CD14-positive monocyte (primary cell): ENCODE measurements around the gene ASRGL1. TPM values are rescaled to one million over a fixed set of nuclear protein-coding genes. Genes with fewer than 3 reads are reported as not detected.

ENCODE experiments used
- DNase-seq, 3 donors: peaks; one replicate each; pipeline ENCODE4 v3.0.0-alpha.2; 2011 to 2022
- H2AFZ ChIP-seq: 2 replicates; pipeline ENCODE4 v1.6.0; 2012; ENCODE audit warnings: mild to moderate bottlenecking, low read depth, low read length, inconsistent platforms; ENCODE audit not compliant: insufficient read depth, poor library complexity, severe bottlenecking
- H3K27ac ChIP-seq, 2 donors: 1 replicate in 1 of 2; 2 replicates in 1 of 2; pipeline ENCODE4 v1.5.1; 2012 to 2013; ENCODE audit warnings: low read length in 2 of 2, control low read depth in 1 of 2, inconsistent platforms in 1 of 2, low read depth in 1 of 2, mild to moderate bottlenecking in 1 of 2
- H3K27me3 ChIP-seq, 2 donors: one replicate each; pipeline versions ENCODE4 v1.6.0 to v1.6.1; 2011 to 2013; ENCODE audit warnings: low read length in 2 of 2; ENCODE audit not compliant: control insufficient read depth in 2 of 2, insufficient read depth in 2 of 2
- H3K36me3 ChIP-seq, 2 donors: replicated peaks in 1 of 2; 1 replicate in 1 of 2; 2 replicates in 1 of 2; pipeline versions ENCODE4 v1.5.1 to v1.6.1; 2012 to 2013; ENCODE audit warnings: low read length in 2 of 2, control low read depth in 1 of 2, inconsistent platforms in 1 of 2, mild to moderate bottlenecking in 1 of 2; ENCODE audit not compliant: insufficient read depth in 2 of 2, control insufficient read depth in 1 of 2
- H3K4me1 ChIP-seq, 2 donors: 1 replicate in 1 of 2; 2 replicates in 1 of 2; pipeline versions ENCODE4 v1.5.1 to v1.6.1; 2012 to 2013; ENCODE audit warnings: low read length in 2 of 2, control low read depth in 1 of 2, inconsistent platforms in 1 of 2, mild to moderate bottlenecking in 1 of 2, moderate library complexity in 1 of 2; ENCODE audit not compliant: insufficient read depth in 2 of 2, control insufficient read depth in 1 of 2
- H3K4me2 ChIP-seq: replicated peaks from 2 replicates; pipeline ENCODE3; 2012; ENCODE audit warnings: low read length, moderate library complexity, mild to moderate bottlenecking; ENCODE audit not compliant: poor library complexity, severe bottlenecking; ENCODE audit errors: extremely low read depth
- H3K4me3 ChIP-seq, 3 experiments: fragments of 200-600 bp in 1 of 3; sonication (generic) in 1 of 3; replicated peaks in 1 of 3; 1 replicate in 2 of 3; 2 replicates in 1 of 3; pipeline ENCODE4 v1.5.1; 2011 to 2013; ENCODE audit warnings: low read length in 3 of 3, mild to moderate bottlenecking in 3 of 3, control low read depth in 2 of 3, low read depth in 2 of 3, inconsistent platforms in 1 of 3, moderate library complexity in 1 of 3
- H3K79me2 ChIP-seq: 2 replicates; pipeline ENCODE4 v1.6.0; 2012; ENCODE audit warnings: mild to moderate bottlenecking, control low read depth, inconsistent platforms, low read length, moderate library complexity; ENCODE audit not compliant: insufficient read depth
- H3K9ac ChIP-seq: 2 replicates; pipeline ENCODE4 v1.6.0; 2017; ENCODE audit warnings: low read length, mild to moderate bottlenecking; ENCODE audit not compliant: insufficient read depth, poor library complexity, severe bottlenecking
- H3K9me3 ChIP-seq, 2 donors: replicated peaks in 1 of 2; 1 replicate in 1 of 2; 2 replicates in 1 of 2; pipeline versions ENCODE4 v1.5.1 to v1.6.1; 2012 to 2013; ENCODE audit warnings: low read length in 2 of 2, control low read depth in 1 of 2; ENCODE audit not compliant: control insufficient read depth in 1 of 2, insufficient read depth in 1 of 2
- H4K20me1 ChIP-seq: 2 replicates; pipeline ENCODE4 v1.6.0; 2012; ENCODE audit warnings: mild to moderate bottlenecking, low read length, control low read depth, moderate library complexity; ENCODE audit not compliant: insufficient read depth
- H3K27ac Mint-ChIP-seq, 7 donors: one replicate each; pipeline ENCODE4 v1.8.0; 2020; ENCODE audit warnings: mild to moderate bottlenecking in 7 of 7, mixed read lengths in 7 of 7, moderate library complexity in 6 of 7, inconsistent platforms in 2 of 7
- H3K27me3 Mint-ChIP-seq, 3 donors: one replicate each; pipeline ENCODE4 v1.8.0; 2021 to 2022; ENCODE audit warnings: low read depth in 3 of 3, mild to moderate bottlenecking in 3 of 3, mixed read lengths in 3 of 3, moderate library complexity in 3 of 3, inconsistent platforms in 1 of 3
- H3K36me3 Mint-ChIP-seq, 2 donors: one replicate each; pipeline ENCODE4 v1.8.0; 2020; ENCODE audit warnings: mixed read lengths in 2 of 2, inconsistent platforms in 1 of 2, mild to moderate bottlenecking in 1 of 2
- H3K4me1 Mint-ChIP-seq: one replicate; pipeline ENCODE4 v1.8.0; 2020; ENCODE audit warnings: mild to moderate bottlenecking, mixed read lengths
- H3K4me3 Mint-ChIP-seq, 2 donors: one replicate each; pipeline ENCODE4 v1.8.0; 2020; ENCODE audit warnings: mild to moderate bottlenecking in 2 of 2, mixed read lengths in 2 of 2, moderate library complexity in 1 of 2
- H3K9me3 Mint-ChIP-seq, 7 donors: one replicate each; pipeline ENCODE4 v1.8.0; 2020 to 2022; ENCODE audit warnings: mixed read lengths in 7 of 7, mild to moderate bottlenecking in 6 of 7, moderate library complexity in 6 of 7, inconsistent platforms in 2 of 7
- CTCF ChIP-seq: fragments of 200-600 bp; IDR thresholded peaks from one replicate; pipeline ENCODE4 v1.8.0; 2022; ENCODE audit warnings: antibody characterized with exemption, mild to moderate bottlenecking
- WGBS: methylation state at CpG from one replicate; pipeline ENCODE4 v1.1.5; 2013; ENCODE audit warnings: missing lambda C conversion rate; ENCODE audit not compliant: insufficient coverage; 5-methylcytosine and 5-hydroxymethylcytosine counted together
- intact Hi-C, 2 donors: fragments of 100-400 bp; cut with micrococcal nuclease; formaldehyde crosslinking; loops; one replicate each; pipeline versions ENCODE4 v1.15.0 to v1.15.1; 2023
- polyA plus RNA-seq, 3 donors: library from polyadenylated mRNA; depleted of rRNA in 1 of 3; unstranded in 2 of 3; stranded (reverse) in 1 of 3; fragments of 300-500 nt in 2 of 3; fragments of >200 nt in 1 of 3; fragmentation: Illumina TruSeq in 2 of 3; gene quantifications; 1 replicate in 2 of 3; 2 replicates in 1 of 3; pipeline ENCODE4 v1.2.3, GENCODE V29; 2012 to 2021

The ASRGL1 gene
- polyA plus RNA-seq, 3 donors = 22.3 to 57.8 (median 50.6) TPM

DNA sequence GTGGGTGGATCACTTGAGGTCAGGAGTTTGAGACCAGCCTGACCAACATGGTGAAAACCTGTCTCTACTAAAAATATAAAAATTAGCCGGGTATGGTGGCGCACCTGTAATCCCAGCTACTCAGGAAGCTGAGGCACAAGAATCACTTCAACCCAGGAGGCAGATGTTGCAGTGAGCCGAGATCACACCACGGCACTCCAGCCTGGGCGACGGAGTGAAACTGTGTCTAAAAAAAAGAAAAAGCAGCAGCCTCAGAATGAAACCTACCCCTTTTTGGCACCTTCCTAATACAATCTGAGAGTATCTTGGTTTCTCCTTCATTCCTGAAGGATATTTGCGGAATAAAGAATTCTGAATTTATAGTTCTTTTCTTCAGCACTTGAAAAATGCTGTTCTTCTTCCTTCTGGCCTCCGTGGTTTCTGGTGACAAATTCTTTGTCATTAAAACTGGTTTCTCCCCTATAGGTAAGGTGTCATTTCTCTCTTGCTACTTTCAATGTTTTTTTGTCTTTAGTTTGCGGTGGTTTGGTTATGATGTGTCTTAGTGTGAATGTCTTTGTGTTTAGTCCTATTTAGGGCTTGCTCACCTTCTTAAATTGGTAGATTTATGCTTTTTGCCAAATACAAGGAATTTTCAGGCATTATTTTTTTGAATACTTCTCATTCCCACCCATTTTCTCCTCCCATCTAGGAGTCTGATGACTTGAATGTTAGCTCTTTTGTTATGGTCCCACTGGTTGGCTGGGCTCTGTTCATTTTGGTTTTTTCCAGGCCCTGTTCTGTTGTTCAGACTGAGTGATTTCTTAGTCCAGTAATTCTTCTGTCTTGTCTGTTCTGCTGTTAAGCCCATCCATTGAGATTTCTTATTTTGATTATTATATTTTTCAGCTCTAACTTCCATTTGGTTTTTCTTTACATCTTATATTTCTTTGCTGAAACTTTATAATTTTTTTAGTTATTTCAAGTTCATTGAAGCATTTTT, 15.4 kb downstream of the ASRGL1 start:
- no peak for TF ChIP-seq CTCF
- Mint-ChIP-seq H3K27me3 (peaks cover 0 to 2% (median 0%) of the 10 kb centered on the region in 3 donors), H3K9me3 (no peaks in the 10 kb centered on the region), H3K27ac (peak overlapping the region in 5 of 7 donors; percentile 1 to 60 (median 46)), H3K36me3 (peaks cover 27 to 53% of the 10 kb centered on the region in 2 donors), H3K4me3 (no peak overlapping the region), H3K4me1 (peaks cover 10% of the 10 kb centered on the region)
- Histone ChIP-seq H3K27ac (no peak overlapping the region), H3K36me3 (peaks cover 24 to 48% of the 10 kb centered on the region in 2 donors), H3K4me3 (no peak overlapping the region), H2AFZ (no peak overlapping the region), H4K20me1 (no peaks in the 10 kb centered on the region), H3K4me2 (no peak overlapping the region), H3K9me3 (no peaks in the 10 kb centered on the region), H3K79me2 (peaks cover 73% of the 10 kb centered on the region), H3K9ac (no peak overlapping the region), H3K4me1 (no peaks in the 10 kb centered on the region), H3K27me3 (no peaks in the 10 kb centered on the region)
- 86% methylated on average over 2 of the region's 9 CpGs for WGBS
- intact Hi-C loops = no loop called here
- no peak for DNase-seq

DNA sequence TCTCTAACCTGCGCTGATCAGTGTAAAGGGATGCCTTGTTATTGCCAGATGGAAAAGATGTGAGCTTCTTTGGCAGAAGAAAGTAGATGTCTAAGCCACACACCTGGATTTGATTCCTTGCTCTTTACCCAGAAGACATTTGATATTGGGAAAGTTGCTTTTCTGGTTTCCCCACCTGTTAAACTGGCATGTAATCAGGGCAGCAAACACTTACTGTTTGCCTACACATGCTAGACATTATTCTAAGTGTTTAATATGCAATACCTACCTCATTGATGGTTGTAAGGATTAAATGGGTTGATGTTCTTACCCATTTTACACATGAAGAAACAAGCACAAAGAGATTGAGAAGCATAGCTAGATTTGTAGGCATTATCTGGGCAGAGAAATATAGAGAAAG, 16.6 kb downstream of the ASRGL1 start:
- Histone ChIP-seq H2AFZ (no peak overlapping the region), H4K20me1 (no peaks in the 10 kb centered on the region), H3K36me3 (peaks cover 33 to 60% of the 10 kb centered on the region in 2 donors), H3K9me3 (no peaks in the 10 kb centered on the region), H3K9ac (no peak overlapping the region), H3K4me3 (no peak overlapping the region), H3K79me2 (peaks cover 62% of the 10 kb centered on the region), H3K4me2 (no peak overlapping the region), H3K4me1 (no peaks in the 10 kb centered on the region), H3K27ac (no peak overlapping the region), H3K27me3 (no peaks in the 10 kb centered on the region)
- DNase-seq = no peak
- Mint-ChIP-seq H3K9me3 (no peaks in the 10 kb centered on the region), H3K27me3 (no peaks in the 10 kb centered on the region), H3K4me3 (no peak overlapping the region), H3K4me1 (peaks cover 4% of the 10 kb centered on the region), H3K27ac (no peak overlapping the region), H3K36me3 (peaks cover 32 to 62% of the 10 kb centered on the region in 2 donors)
- WGBS = no CpG with 5 or more reads among the region's 1 CpG
- no peak for TF ChIP-seq CTCF
- intact Hi-C loops = no loop called here
